HG02642 (cell line): ENCODE data around the gene CHID1.

Source experiments
- ATAC-seq: cut with Tn5 transposase; IDR thresholded peaks from one replicate; pipeline ENCODE4 v1.9.1; 2021; ENCODE audit warnings: mild to moderate bottlenecking; ENCODE audit not compliant: unreplicated experiment, poor library complexity

Gene CHID1

DNA sequence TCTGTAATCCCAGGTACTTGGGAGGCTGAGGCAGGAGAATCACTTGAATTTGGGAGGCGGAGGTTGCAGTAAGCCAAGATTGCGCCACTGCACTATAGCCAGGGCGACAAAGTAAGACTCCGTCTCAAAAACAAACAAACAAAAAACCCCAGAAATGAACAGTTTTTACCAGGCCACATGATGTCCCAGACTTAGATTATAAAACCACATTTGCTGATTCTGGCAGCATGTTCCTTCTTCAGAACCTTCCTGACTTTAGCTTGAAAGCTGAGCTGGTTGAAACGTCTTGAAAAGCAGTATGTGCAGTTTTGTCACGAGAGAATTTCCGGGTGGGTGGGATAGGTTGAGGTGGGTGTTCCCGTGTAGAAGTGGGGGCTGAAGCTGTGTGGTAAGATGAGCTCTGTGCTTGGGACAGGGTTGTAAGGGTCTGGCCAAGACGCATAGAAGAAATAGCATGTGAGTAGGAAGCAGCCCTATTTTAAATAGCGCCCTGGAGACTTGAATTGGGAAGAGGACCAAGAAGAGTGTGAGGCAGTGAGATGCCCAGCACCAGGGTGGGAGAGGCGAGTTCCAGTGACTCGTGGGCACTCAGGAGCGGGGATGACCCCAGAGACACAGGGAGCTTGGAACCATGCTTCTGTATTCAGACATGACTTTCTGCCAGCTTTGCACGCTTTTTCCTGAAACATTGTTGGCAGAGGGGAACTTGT, 22.7 kb upstream of the CHID1 start:
- ATAC-seq = no peak

GRCh38 chr11:932435-932834, 21.8 kb upstream of the CHID1 start:
- ATAC-seq = no peak

- ATAC-seq = no peak
Measured at GRCh38 chr11:931385-931784, 20.8 kb upstream of the CHID1 start.

DNA sequence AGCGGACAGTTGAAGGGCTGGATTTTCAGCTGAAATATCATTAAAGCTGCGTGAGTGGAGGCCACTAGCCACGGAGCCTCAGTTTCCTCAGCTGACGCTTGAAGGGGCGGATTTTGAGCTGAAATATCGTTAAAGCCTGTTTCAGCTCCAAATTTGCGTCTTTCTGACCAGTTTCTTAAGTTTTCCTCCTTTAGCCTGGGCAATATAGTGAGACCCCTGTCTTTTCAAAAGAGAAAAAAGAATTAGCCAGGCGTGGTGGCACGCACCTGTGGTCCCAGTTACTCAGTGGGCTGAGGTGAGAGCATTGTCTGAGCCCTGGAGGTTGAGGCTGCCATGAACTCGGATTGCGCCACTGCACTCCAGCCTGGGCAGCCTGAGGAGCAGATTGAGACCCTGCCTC, 18.8 kb upstream of the CHID1 start:
- no peak for ATAC-seq

- no peak for ATAC-seq
Measured at GRCh38 chr11:928786-929185, 18.2 kb upstream of the CHID1 start.

DNA sequence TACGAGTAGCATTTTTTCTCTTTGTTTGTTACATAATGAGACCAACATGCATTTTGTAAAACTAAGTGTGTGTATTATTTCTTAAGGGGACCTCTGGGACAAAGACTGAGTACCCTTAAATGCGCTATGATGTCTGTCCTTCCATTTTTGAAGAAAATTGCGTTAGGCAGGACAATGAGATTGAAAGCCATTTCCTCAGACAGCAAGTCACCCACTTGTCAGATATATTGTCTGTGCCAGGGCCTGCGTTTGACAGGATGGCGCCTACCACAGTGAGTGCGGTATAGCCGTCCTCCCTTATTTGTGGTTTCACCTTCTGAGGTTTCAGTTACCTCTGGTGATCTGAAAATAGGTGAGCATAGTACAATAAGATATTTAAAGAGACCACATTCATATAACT, 17.3 kb upstream of the CHID1 start:
- no peak for ATAC-seq

- ATAC-seq = no peak
Measured at GRCh38 chr11:926341-926916, 15.8 kb upstream of the CHID1 start.

GRCh38 chr11:925496-926301, 15.1 kb upstream of the CHID1 start, which contains the start of gene AP2A2:
AP2A2 (plus strand) TSS chr11:925870; CDS start chr11:926022, 152 bp downstream.
- peak; percentile 71 for ATAC-seq

DNA sequence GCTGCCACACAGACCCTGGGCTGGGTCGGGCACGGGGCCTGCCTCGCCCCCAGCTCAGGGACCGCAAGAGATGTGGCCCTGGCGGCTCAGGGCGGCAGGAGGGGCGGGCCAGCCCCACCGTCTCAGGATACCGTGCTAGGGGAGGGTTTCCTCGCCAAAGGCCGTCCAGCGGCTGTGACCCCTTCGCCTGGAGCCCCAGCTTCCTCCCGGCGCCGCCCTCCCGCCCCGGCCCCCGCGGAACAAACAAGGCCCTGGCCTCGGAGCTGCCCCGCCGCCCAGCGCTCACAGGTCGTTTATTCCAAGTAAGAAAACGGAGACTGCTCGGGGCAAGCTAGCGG, 14.5 kb upstream of the CHID1 start:
- ATAC-seq = peak; percentile 6

DNA sequence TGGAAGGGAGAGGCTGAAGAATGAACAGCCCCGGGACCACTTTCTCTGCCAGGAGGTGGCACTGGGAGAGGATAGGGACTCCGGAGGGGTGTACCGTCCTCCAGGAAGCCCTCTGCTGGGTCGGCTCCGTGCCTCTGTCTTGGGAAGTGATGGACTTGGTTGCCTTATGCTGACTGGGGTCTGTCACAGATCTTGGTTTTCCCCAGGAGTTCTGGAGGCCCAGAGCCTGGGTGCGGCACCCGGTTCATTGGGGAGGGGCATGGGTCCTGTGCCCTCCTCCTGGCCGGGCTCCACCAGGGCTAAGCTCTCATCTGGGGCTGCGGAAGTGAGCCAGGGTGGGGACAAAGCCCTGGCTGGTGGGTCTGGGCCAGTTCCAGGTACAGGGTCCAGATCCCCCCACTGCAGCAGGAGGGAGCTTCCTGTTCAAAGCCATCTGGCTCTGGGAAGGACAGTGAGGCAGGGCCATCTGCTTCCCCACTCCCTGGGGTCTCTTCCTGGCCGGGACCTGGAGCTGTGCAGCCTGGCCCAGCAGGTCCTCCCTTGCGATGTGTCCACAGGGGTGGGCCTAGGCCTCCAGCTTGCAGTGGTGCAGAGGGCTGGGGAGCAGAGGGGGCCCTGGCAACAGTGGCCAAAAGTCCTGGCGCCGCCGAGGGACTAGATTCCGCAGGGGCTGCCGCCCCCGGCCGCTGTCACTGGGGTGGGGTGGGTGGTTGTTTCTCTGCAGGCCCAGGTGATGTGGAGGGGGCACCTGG, 14.0 kb upstream of the CHID1 start:
- ATAC-seq = no peak

DNA sequence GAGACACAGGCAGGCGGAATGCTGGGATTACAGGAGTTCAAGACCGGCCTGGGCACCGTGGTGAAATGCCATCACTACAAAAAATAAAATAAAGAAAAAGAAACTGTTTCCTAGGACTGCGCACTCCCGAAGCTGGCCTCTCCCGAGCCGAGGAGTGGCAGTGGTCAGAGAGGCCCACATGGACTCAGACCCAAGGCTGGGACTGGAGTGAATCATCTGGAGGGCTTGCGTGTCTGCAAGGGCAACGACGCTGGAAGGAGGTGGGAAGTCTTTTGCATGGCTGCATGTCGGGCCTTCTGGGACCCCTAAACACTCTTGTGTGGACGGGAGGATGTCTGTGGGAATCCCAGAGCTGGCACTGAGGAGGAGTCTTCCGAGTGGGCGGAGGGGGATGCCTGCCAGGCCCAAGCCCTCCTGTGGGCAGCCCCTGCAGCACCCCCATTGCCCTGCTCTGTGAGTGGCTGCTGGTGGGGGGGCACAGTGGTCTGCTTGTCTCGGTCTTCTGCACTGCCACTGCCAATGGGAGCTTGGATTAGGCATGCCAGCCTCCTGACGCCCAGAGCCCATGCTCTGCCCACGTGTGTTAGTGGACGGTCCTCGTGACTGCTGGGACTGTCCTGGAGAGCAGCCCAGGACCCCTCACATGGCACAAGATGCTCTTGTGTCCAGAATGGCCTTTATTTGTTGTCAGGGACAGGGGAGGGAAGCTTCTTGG, 13.2 kb upstream of the CHID1 start:
- no peak for ATAC-seq

GRCh38 chr11:921921-922678, 11.5 kb upstream of the CHID1 start:
- no peak for ATAC-seq

- no peak for ATAC-seq
Measured at GRCh38 chr11:917426-917825, 6.8 kb upstream of the CHID1 start.

- no peak for ATAC-seq
Measured at GRCh38 chr11:914747-915501, 4.3 kb upstream of the CHID1 start.

- no peak for ATAC-seq
Measured at GRCh38 chr11:914204-914603, 3.6 kb upstream of the CHID1 start.

GRCh38 chr11:913043-913442, 2.4 kb upstream of the CHID1 start:
- ATAC-seq = no peak

DNA sequence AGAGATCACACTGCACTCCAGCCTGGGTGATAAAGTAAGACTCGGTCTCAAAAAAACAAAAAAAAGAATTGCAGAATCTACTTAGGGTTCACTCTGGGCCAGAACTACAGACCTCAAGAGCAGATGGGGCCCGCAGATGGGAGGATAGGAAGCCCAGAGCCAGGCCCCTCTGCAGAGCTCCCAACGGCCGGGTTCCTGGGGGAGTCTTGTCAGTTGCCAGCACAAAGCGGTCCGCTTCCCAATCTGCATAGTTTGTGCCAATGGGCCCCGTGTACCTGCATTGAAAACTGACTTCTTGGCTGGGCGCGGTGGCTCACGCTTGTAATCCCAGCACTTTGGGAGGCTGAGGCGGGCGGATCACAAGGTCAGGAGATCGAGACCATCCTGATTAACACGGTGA, 1.7 kb upstream of the CHID1 start:
- ATAC-seq = no peak

DNA sequence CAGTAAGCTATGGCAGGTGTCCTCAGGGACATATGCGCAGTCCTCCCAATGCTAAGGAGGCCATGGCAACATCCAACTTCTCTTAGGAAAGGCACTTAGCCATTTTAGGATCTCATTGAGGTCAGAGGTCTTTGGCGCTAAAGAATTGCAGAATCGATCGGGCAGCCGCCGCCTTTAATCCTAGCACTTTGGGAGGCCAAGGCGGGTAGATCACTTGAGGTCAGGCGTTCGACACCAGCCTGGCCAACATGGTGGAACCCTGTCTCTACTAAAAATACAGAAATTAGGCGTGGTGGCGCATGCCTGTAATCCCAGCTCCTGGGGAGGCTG, 1.2 kb upstream of the CHID1 start:
- no peak for ATAC-seq
